GM12878 (cell line): ENCODE results near the gene POU6F2. TPM values are rescaled to one million over a fixed set of nuclear protein-coding genes. Genes with fewer than 3 reads are reported as not detected.

Experiments
- ATAC-seq: fragments of 200-7000 bp; cut with Tn5 transposase; 3 replicates; pipeline ENCODE4 v1.9.1; 2020; ENCODE audit warnings: mild to moderate bottlenecking, moderate library complexity
- BruUV-seq: library from RNA; stranded (reverse); fragments of 400-500 nt; replicated peaks from 2 replicates; lab custom pipeline; 2021; lab: Mats Ljungman, UMichigan
- CTCF ChIA-PET: fragments of 300-600 bp; sonication (Branson Sonifier 250); formaldehyde crosslinking; extraction: SDS; loops from one replicate; lab custom pipeline; 2021; ENCODE audit warnings: inconsistent platforms; lab: Yijun Ruan, JAX
- POLR2A ChIA-PET: fragments of 350-600 bp; formaldehyde crosslinking; extraction: SDS; loops from one replicate; lab custom pipeline; 2021; ENCODE audit warnings: inconsistent platforms; lab: Charles Lee
- RAD21 ChIA-PET: fragments of 300-600 bp; sonication (Branson Sonifier 250); formaldehyde crosslinking; loops from one replicate; lab custom pipeline; 2023; ENCODE audit warnings: antibody characterized with exemption; ENCODE audit not compliant: unreplicated experiment; lab: Charles Lee
- SMC1A ChIA-PET: fragments of 300-600 bp; sonication (Branson Sonifier 250); formaldehyde crosslinking; loops from one replicate; lab custom pipeline; 2023; ENCODE audit not compliant: unreplicated experiment, uncharacterized antibody; lab: Charles Lee
- DNase-seq: peaks from one replicate; pipeline ENCODE4 v3.0.0-alpha.2; 2011; ENCODE audit warnings: low read depth, low spot score
- FAIRE-seq: peaks from 3 replicates; lab custom pipeline; 2011; peaks lifted over from hg19 to GRCh38; lab: Jason Lieb, UNC
- H2AFZ ChIP-seq: 2 replicates; pipeline ENCODE4 v1.6.0; 2011; ENCODE audit warnings: low read depth, low read length, control low read depth; ENCODE audit not compliant: control insufficient read depth
- H3K27ac ChIP-seq: 2 replicates; pipeline ENCODE4 v1.5.1; 2011; ENCODE audit warnings: control low read depth; ENCODE audit not compliant: control insufficient read depth, insufficient read depth
- H3K27me3 ChIP-seq, 2 experiments: replicated peaks in 1 of 2; 2 replicates each; pipeline versions ENCODE4 v1.6.0 to v1.6.1; 2011; ENCODE audit warnings: low read length in 1 of 2; ENCODE audit not compliant: control insufficient read depth in 2 of 2, insufficient read depth in 2 of 2
- H3K36me3 ChIP-seq, 2 experiments: 2 replicates each; pipeline ENCODE4 v1.5.1; 2011; ENCODE audit warnings: low read length in 1 of 2; ENCODE audit not compliant: control insufficient read depth in 2 of 2, insufficient read depth in 2 of 2
- H3K4me1 ChIP-seq: 2 replicates; pipeline ENCODE4 v1.6.1; 2011; ENCODE audit warnings: mild to moderate bottlenecking, low read length, moderate library complexity, mixed read lengths; ENCODE audit not compliant: control insufficient read depth, insufficient read depth
- H3K4me2 ChIP-seq: 2 replicates; pipeline ENCODE4 v1.6.0; 2011; ENCODE audit warnings: control low read depth; ENCODE audit not compliant: control insufficient read depth, insufficient read depth
- H3K4me3 ChIP-seq: fragments of 200-600 bp; sonication (generic); 2 replicates; pipeline ENCODE4 v1.5.1; 2016
- H3K79me2 ChIP-seq: 2 replicates; pipeline ENCODE4 v1.6.0; 2011; ENCODE audit warnings: low read length; ENCODE audit not compliant: control insufficient read depth, insufficient read depth
- H3K9ac ChIP-seq: 2 replicates; pipeline ENCODE4 v1.8.0; 2011; ENCODE audit warnings: low read length, control low read depth, mixed read lengths; ENCODE audit not compliant: control insufficient read depth, insufficient read depth
- H3K9me3 ChIP-seq: replicated peaks from 3 replicates; pipeline ENCODE4 v1.5.1; 2011; ENCODE audit warnings: mild to moderate bottlenecking, low read length; ENCODE audit not compliant: control insufficient read depth, insufficient read depth
- H4K20me1 ChIP-seq: 2 replicates; pipeline ENCODE4 v1.6.0; 2011; ENCODE audit not compliant: control insufficient read depth, insufficient read depth
- CEBPB ChIP-seq, 2 experiments: fragments of 150-350 bp in 1 of 2; IDR thresholded peaks; 2 replicates each; pipeline ENCODE4 v1.6.1; 2012 to 2014; ENCODE audit warnings: low read depth in 2 of 2, low read length in 2 of 2, borderline replicate concordance in 1 of 2, inconsistent platforms in 1 of 2
- CHD4 ChIP-seq: fragments of 200-600 bp; sonication (generic); IDR thresholded peaks from 2 replicates; pipeline ENCODE4 v1.6.1; 2016; ENCODE audit warnings: mild to moderate bottlenecking
- EED ChIP-seq: sonication (generic); IDR thresholded peaks from 2 replicates; pipeline ENCODE4 v1.6.1; 2016; ENCODE audit warnings: antibody characterized with exemption, low read depth
- FOXK2 ChIP-seq: fragments of 450-650 bp; IDR thresholded peaks from 2 replicates; pipeline ENCODE4 v1.6.1; 2017; ENCODE audit warnings: mild to moderate bottlenecking, moderate library complexity
- KDM1A ChIP-seq: fragments of 200-600 bp; sonication (generic); IDR thresholded peaks from 2 replicates; pipeline ENCODE4 v1.6.1; 2016; ENCODE audit warnings: borderline replicate concordance
- MEF2B ChIP-seq: fragments of 450-650 bp; IDR thresholded peaks from 2 replicates; pipeline ENCODE4 v1.6.1; 2018; ENCODE audit warnings: mild to moderate bottlenecking, moderate library complexity; ENCODE audit not compliant: partially characterized antibody, poor library complexity, severe bottlenecking
- NBN ChIP-seq: fragments of 450-650 bp; IDR thresholded peaks from 2 replicates; pipeline ENCODE4 v1.6.1; 2016
- NFYB ChIP-seq: IDR thresholded peaks from 2 replicates; pipeline ENCODE4 v1.6.1; 2011; ENCODE audit warnings: low read depth, mild to moderate bottlenecking, low read length, improper control_type of control experiment, moderate library complexity; ENCODE audit not compliant: insufficient read depth
- POLR2AphosphoS5 ChIP-seq: IDR thresholded peaks from 2 replicates; pipeline ENCODE4 v1.6.1; 2011; ENCODE audit warnings: mild to moderate bottlenecking, low read length, inconsistent platforms
- SMAD1 ChIP-seq: fragments of 450-650 bp; IDR thresholded peaks from 2 replicates; pipeline ENCODE4 v1.6.1; 2018; ENCODE audit warnings: mild to moderate bottlenecking, low read depth; ENCODE audit not compliant: partially characterized antibody
- SP1 ChIP-seq: IDR thresholded peaks from one replicate; pipeline ENCODE4 v1.6.1; 2011; ENCODE audit warnings: low read depth, low read length
- SREBF1 ChIP-seq: IDR thresholded peaks from 2 replicates; pipeline ENCODE4 v1.6.1; 2012; ENCODE audit warnings: mild to moderate bottlenecking, low read length
- SREBF2 ChIP-seq: IDR thresholded peaks from 2 replicates; pipeline ENCODE4 v1.6.1; 2012; ENCODE audit warnings: mild to moderate bottlenecking, low read length
- STAT1 ChIP-seq: fragments of 450-650 bp; conservative IDR thresholded peaks from 2 replicates; pipeline ENCODE4 v1.6.1; 2014; ENCODE audit warnings: antibody characterized with exemption, mild to moderate bottlenecking
- SUPT20H ChIP-seq: IDR thresholded peaks from 2 replicates; pipeline ENCODE4 v1.6.1; 2011; ENCODE audit warnings: low read depth, mild to moderate bottlenecking, low read length, moderate library complexity, borderline replicate concordance; ENCODE audit not compliant: control insufficient read depth
- TCF12 ChIP-seq: IDR thresholded peaks from 2 replicates; pipeline ENCODE4 v1.6.1; 2011; ENCODE audit warnings: low read depth, mild to moderate bottlenecking, low read length
- TCF3 ChIP-seq: IDR thresholded peaks from 2 replicates; pipeline ENCODE4 v1.6.1; 2012; ENCODE audit warnings: low read depth, mild to moderate bottlenecking, low read length, borderline replicate concordance; ENCODE audit not compliant: insufficient read depth
- YY1 ChIP-seq: IDR thresholded peaks from 2 replicates; pipeline ENCODE4 v1.6.1; 2011; ENCODE audit warnings: low read depth, mild to moderate bottlenecking, low read length
- ZNF24 ChIP-seq: fragments of 450-650 bp; IDR thresholded peaks from 2 replicates; pipeline ENCODE4 v1.6.1; 2017; ENCODE audit warnings: antibody characterized with exemption, mild to moderate bottlenecking
- WGBS: methylation state at CpG from one replicate; pipeline ENCODE4 v1.1.6; 2016; ENCODE audit warnings: low lambda C conversion rate; ENCODE audit not compliant: insufficient replicate concordance, insufficient coverage; ENCODE audit errors: missing lambda C conversion rate; 5-methylcytosine and 5-hydroxymethylcytosine counted together
- in situ Hi-C: fragments of 300-500 bp; cut with MboI; formaldehyde crosslinking; loops from 9 replicates; pipeline ENCODE4 v1.14.3; 2018; ENCODE audit warnings: mixed read lengths
- intact Hi-C: fragments of 100-400 bp; cut with micrococcal nuclease; formaldehyde crosslinking; loops from one replicate; pipeline ENCODE4 v1.14.2; 2022; ENCODE audit not compliant: unreplicated experiment
- polyA plus RNA-seq, 11 experiments: library from polyadenylated mRNA; depleted of rRNA in 4 of 11; unstranded in 6 of 11; stranded (reverse) in 5 of 11; fragments of >200 nt; fragmentation: Nextera tagmentation in 4 of 11; fragmentation: Illumina TruSeq in 1 of 11; extraction: Ambion mirVana in 4 of 11; extraction: Trizol in 1 of 11; gene quantifications; 1 replicate in 1 of 11; 2 replicates in 10 of 11; pipeline versions ENCODE4 v1.2.1 to v1.2.3, GENCODE V29; 2011 to 2016; ENCODE audit warnings: inconsistent platforms in 2 of 11, missing spikeins in 2 of 11, low read depth in 1 of 11
- total RNA-seq, 4 experiments: library from RNA; depleted of rRNA in 3 of 4; stranded (reverse); fragments of >200 nt in 3 of 4; fragmentation: Illumina TruSeq in 1 of 4; extraction: Trizol in 1 of 4; gene quantifications; 2 replicates each; pipeline versions ENCODE4 v1.2.1 to v1.2.3, GENCODE V29; 2013 to 2021

The POU6F2 gene
- total and polyA plus RNA-seq, 10 of the 15 experiments (the other 5 are each of a cell fraction or from before 2014, with no cell fraction given), result 0.10 TPM; not detected in 9

- Histone ChIP-seq H4K20me1 (no peaks in the 10 kb centered on the region), H3K9me3 (no peaks in the 10 kb centered on the region; the same call in 2 of the 3 replicates), H3K36me3 (no peaks in the 10 kb centered on the region), H3K27me3 (no peaks in the 10 kb centered on the region; a peak in 1 of 4 replicates), H3K4me1 (no peaks in the 10 kb centered on the region), H3K4me2 (no peak overlapping the region), H2AFZ (no peak overlapping the region), H3K27ac (no peak overlapping the region), H3K4me3 (no peak overlapping the region), H3K9ac (no peak overlapping the region), H3K79me2 (no peaks in the 10 kb centered on the region)
- ChIA-PET CTCF (interaction anchor here (1.2 kb wide), 1 partner anchor 8 kb away, joined by 4 read pairs; no protein-coding TSS in a partner anchor), RAD21 (no interaction called here), SMC1A (interaction anchor here (0.6 to 0.8 kb wide), 2 partner anchors 34 to 120 kb away, joined by 3 read pairs; no protein-coding TSS in a partner anchor), POLR2A (no interaction called here)
- FAIRE-seq (no peak), DNase-seq (no peak), ATAC-seq (no peak)
- TF ChIP-seq STAT1 (no peak), CEBPB (IDR thresholded peaks at IDR 0.05; ENCODE audit: borderline replicate concordance in 1 of 2, low read depth in 2 of 2, low read length in 2 of 2) (no peak), SMAD1 (no peak), POLR2AphosphoS5 (no peak), YY1 (no peak), CHD4 (no peak), TCF3 (no peak), SREBF1 (no peak), MEF2B (no peak), NFYB (no peak), EED (no peak), SREBF2 (no peak), SUPT20H (no peak), SP1 (no peak), TCF12 (no peak), NBN (no peak), ZNF24 (no peak), KDM1A (no peak), FOXK2 (no peak)
- WGBS, result 0% methylated on average over 1 of the region's 1 CpG
- in situ Hi-C loops (no loop called here), intact Hi-C loops (no loop called here)
- no TSS peak for BruUV-seq
These were observed 388.1 kb downstream of the POU6F2 start for GRCh38 chr7:39365751-39366295.
